GM12873 (cell line): ENCODE results near the gene MUL1.

Source experiments
- TF ChIP-seq, protein P1 (sequence below): IDR thresholded peaks from 2 replicates; pipeline ENCODE4 v1.5.1; 2012; ENCODE audit warnings: low read depth, mild to moderate bottlenecking, moderate library complexity, low read length, control low read depth; ENCODE audit not compliant: insufficient read depth; ENCODE audit errors: missing control alignments

Gene MUL1

DNA sequence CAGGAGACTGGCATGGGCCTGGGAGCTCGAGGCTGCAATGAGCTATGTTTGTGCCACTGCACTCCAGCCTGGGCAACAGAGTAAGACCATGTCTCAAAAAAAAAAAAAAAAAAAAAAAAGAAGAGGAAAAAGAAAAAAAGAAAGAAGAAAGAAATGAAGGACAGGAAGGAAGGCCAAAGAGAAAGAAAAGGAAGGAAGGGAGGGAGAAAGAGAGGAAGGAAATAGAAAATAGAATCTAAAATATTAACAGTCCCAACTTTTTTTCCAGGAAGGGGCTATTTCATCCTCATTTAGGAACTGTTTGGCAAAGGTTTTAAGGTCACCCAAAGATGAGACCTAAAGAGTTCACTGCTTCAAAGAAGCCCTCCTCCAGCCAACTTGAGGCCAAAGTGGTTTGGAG lies 2.5 kb downstream of the MUL1 start:
- TF ChIP-seq, protein P1, sequence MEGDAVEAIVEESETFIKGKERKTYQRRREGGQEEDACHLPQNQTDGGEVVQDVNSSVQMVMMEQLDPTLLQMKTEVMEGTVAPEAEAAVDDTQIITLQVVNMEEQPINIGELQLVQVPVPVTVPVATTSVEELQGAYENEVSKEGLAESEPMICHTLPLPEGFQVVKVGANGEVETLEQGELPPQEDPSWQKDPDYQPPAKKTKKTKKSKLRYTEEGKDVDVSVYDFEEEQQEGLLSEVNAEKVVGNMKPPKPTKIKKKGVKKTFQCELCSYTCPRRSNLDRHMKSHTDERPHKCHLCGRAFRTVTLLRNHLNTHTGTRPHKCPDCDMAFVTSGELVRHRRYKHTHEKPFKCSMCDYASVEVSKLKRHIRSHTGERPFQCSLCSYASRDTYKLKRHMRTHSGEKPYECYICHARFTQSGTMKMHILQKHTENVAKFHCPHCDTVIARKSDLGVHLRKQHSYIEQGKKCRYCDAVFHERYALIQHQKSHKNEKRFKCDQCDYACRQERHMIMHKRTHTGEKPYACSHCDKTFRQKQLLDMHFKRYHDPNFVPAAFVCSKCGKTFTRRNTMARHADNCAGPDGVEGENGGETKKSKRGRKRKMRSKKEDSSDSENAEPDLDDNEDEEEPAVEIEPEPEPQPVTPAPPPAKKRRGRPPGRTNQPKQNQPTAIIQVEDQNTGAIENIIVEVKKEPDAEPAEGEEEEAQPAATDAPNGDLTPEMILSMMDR, result no peak

DNA sequence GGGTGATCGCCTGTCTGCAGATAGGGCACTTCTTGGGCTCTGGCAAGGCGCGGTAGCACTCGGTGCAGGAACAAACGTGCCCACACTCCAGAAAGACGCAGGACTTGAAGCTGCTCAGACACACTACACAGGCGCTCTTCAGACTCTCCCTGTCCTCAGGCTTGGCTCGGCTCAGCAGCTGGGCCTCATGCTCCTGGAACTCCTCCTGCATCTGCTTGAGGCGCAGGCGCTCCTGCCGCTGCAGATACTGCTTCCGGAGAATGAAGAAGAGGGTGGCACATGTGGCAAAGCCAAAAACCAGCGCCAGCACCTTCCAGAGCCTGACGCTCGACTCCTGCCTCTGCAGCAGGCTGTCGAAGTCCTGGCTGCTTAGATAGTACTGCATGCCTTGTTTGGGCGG lies 7.2 kb downstream of the MUL1 start:
- TF ChIP-seq, protein P1, result no peak

DNA sequence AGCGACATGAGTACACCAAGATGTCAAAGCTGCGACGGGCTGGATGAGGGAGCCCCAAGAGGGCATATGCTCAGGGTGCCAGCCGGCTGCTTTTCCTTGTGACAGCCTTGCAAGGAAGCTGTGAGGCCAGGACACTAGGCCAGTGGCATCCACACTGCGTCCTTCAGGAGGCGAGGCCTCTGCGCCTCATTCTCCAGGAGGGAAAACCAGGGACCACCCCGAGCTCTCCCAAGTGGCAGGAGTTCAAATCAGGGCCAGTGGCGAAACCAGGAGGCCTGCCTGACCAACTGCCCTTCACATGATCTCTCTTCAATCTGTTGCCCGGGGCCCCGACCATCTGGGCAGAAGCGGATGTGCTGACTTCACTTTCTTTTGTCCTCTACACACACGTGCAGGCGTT lies 8.2 kb downstream of the MUL1 start:
- TF ChIP-seq, protein P1, result no peak

DNA sequence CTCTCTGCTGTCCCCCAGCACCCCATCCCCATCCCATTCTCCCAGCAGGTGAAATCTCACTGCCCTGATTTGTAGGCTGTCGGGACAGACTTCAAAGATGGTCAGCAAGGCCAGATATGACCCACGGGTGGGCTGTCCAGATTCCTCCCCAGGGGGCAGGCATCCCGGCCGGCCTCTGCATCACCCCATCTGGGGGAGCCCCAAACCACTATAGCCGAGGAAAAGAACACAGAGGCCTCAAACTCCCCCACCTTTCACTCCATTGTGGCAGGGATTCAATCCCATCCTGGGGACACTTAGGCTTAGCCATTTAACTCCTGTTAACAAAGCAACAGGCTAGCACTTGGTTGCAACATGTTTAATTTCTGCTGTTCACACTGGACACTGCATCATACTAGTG lies 8.8 kb downstream of the MUL1 start:
- TF ChIP-seq, protein P1, result no peak

DNA sequence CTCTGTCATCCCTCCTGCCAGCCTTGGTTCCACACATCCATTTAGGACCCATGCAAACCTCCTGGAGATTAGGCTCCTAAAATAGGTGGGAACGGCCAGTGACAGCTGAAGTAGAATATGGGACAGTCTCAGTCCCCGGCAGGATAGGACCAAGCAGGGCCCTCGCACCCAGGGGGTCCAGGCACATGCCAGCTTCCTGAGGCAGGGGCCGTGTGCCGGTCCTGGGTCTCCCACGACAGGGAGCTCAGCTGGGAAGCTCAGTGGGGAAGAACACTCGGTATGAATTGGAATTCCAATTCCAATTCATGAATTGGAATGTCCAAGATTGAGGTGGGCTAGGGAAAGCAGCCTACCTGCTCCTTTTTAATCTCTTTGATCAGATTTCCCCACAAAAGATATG lies 9.8 kb downstream of the MUL1 start:
- TF ChIP-seq, protein P1, result no peak

DNA sequence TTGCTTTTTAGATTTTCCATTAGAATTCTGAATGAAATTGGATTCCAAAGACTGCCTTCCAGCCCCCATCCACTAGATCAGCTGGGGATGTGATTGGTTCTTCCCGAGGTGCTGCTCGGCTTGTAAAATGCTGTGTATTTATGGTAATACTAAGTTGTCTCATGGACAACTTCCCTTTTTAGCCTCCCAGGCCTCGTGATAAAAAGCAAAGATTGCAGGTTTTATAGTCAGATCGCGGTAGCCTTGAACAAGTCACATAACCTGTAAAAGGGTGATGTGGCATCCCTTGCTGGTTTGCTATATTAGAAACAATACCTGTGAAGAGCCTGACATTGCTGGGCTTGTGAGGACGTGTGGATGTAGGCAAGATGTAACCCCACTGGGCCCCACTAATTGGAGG lies 10.4 kb downstream of the MUL1 start:
- TF ChIP-seq, protein P1, result no peak

DNA sequence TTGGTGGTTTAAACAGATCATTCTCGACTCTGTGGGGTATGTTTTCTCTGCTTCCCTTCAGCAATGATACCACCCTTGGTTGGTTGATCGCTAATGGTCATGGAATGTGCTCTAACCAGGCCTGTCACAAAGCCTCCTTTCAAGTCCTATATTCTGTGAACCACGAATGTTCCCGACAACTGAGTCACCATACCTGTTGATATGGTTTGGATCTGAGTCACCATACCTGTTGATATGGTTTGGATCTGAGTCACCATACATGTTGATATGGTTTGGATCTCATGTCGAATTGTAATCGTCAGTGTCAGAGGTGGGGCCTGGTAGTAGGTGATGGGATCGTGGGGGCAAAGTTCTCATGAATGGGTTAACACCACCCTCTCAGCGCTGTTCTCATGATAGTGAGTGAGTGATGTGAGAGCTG lies 11.7 kb downstream of the MUL1 start:
- TF ChIP-seq, protein P1, result no peak
